IMR-90 (cell line): ENCODE results near the gene NT5C3B. TPM values are rescaled to one million over a fixed set of nuclear protein-coding genes. Genes with fewer than 3 reads are reported as not detected.

Source experiments
- ATAC-seq: fragments of 200-7000 bp; cut with Tn5 transposase; 2 replicates; pipeline ENCODE4 v1.9.1; 2020; ENCODE audit warnings: low read depth, mild to moderate bottlenecking, moderate library complexity
- BruUV-seq: library from RNA; stranded (reverse); fragments of 400-500 nt; replicated peaks from 2 replicates; lab custom pipeline; 2021; lab: Mats Ljungman, UMichigan
- CTCF ChIA-PET: fragments of 300-600 bp; formaldehyde crosslinking; extraction: SDS; loops from one replicate; lab custom pipeline; 2021; ENCODE audit warnings: antibody characterized with exemption; lab: Yijun Ruan, JAX
- POLR2A ChIA-PET: fragments of 300-600 bp; sonication (Branson Sonifier 250); formaldehyde crosslinking; loops from one replicate; lab custom pipeline; 2022; ENCODE audit warnings: antibody characterized with exemption; ENCODE audit not compliant: unreplicated experiment; lab: Charles Lee
- DNase-seq: peaks from one replicate; pipeline ENCODE4 v3.0.0; 2013
- H2AFZ ChIP-seq: replicated peaks from 2 replicates; pipeline ENCODE3; 2013; ENCODE audit warnings: low read length, mild to moderate bottlenecking; ENCODE audit not compliant: poor library complexity
- H2AK5ac ChIP-seq: 2 replicates; pipeline ENCODE4 v1.6.1; 2013; ENCODE audit warnings: low read depth, low read length, inconsistent platforms
- H2AK9ac ChIP-seq: replicated peaks from 2 replicates; pipeline ENCODE3; 2013; ENCODE audit warnings: mild to moderate bottlenecking, low read depth, low read length, moderate library complexity; ENCODE audit not compliant: poor library complexity
- H2BK120ac ChIP-seq: 2 replicates; pipeline ENCODE4 v1.6.1; 2013; ENCODE audit warnings: low read depth, low read length, inconsistent platforms
- H2BK15ac ChIP-seq: 3 replicates; pipeline ENCODE4 v1.6.1; 2013; ENCODE audit warnings: low read depth, low read length, inconsistent platforms
- H2BK20ac ChIP-seq: 2 replicates; pipeline ENCODE4 v1.6.1; 2013; ENCODE audit warnings: low read depth, mild to moderate bottlenecking, inconsistent platforms, low read length, moderate library complexity
- H2BK5ac ChIP-seq: 2 replicates; pipeline ENCODE4 v1.6.1; 2013; ENCODE audit warnings: mild to moderate bottlenecking, low read depth, low read length, inconsistent platforms; ENCODE audit not compliant: poor library complexity, severe bottlenecking
- H3K14ac ChIP-seq: replicated peaks from 2 replicates; pipeline ENCODE4 v1.6.1; 2013; ENCODE audit warnings: low read depth, low read length, inconsistent platforms
- H3K18ac ChIP-seq: 2 replicates; pipeline ENCODE4 v1.6.1; 2013; ENCODE audit warnings: low read depth, low read length, control low read depth
- H3K23ac ChIP-seq: 2 replicates; pipeline ENCODE4 v1.6.1; 2013; ENCODE audit warnings: low read depth, low read length, inconsistent platforms
- H3K27ac ChIP-seq: 2 replicates; pipeline ENCODE4 v1.5.1; 2013; ENCODE audit warnings: mild to moderate bottlenecking, control low read depth, low read length; ENCODE audit not compliant: insufficient read depth
- H3K27me3 ChIP-seq: 2 replicates; pipeline ENCODE4 v1.6.1; 2013; ENCODE audit warnings: low read length; ENCODE audit not compliant: control insufficient read depth, insufficient read depth
- H3K36me3 ChIP-seq: 2 replicates; pipeline ENCODE4 v1.6.1; 2013; ENCODE audit warnings: low read length, mixed read lengths; ENCODE audit not compliant: control insufficient read depth, insufficient read depth
- H3K4ac ChIP-seq: 2 replicates; pipeline ENCODE4 v1.6.1; 2013; ENCODE audit warnings: low read depth, low read length, inconsistent platforms
- H3K4me1 ChIP-seq: 2 replicates; pipeline ENCODE4 v1.6.1; 2013; ENCODE audit warnings: low read length, mixed read lengths; ENCODE audit not compliant: control insufficient read depth, insufficient read depth
- H3K4me2 ChIP-seq: 2 replicates; pipeline ENCODE4 v1.6.1; 2013; ENCODE audit warnings: low read depth, mild to moderate bottlenecking, control low read depth, low read length, moderate library complexity
- H3K4me3 ChIP-seq: 2 replicates; pipeline ENCODE4 v1.5.1; 2013; ENCODE audit warnings: low read depth, mild to moderate bottlenecking, control low read depth, low read length, moderate library complexity; ENCODE audit not compliant: insufficient read depth
- H3K56ac ChIP-seq: 2 replicates; pipeline ENCODE4 v1.6.1; 2013; ENCODE audit warnings: low read length, inconsistent platforms; ENCODE audit not compliant: insufficient read depth; ENCODE audit errors: extremely low read depth
- H3K79me1 ChIP-seq, 2 experiments: 2 replicates each; pipeline ENCODE4 v1.6.1; 2013; ENCODE audit warnings: low read length in 2 of 2, inconsistent platforms in 1 of 2, low read depth in 1 of 2
- H3K9ac ChIP-seq: 2 replicates; pipeline ENCODE4 v1.6.1; 2013; ENCODE audit warnings: low read depth, low read length, control low read depth
- H3K9me1 ChIP-seq: 2 replicates; pipeline ENCODE4 v1.6.1; 2013; ENCODE audit warnings: low read length, inconsistent platforms; ENCODE audit not compliant: insufficient read depth
- H3K9me3 ChIP-seq: 2 replicates; pipeline ENCODE4 v1.6.1; 2013; ENCODE audit warnings: low read length; ENCODE audit not compliant: control insufficient read depth, insufficient read depth
- H4K20me1 ChIP-seq: 2 replicates; pipeline ENCODE4 v1.6.1; 2013; ENCODE audit warnings: low read length, inconsistent platforms; ENCODE audit not compliant: insufficient read depth
- H4K5ac ChIP-seq: 2 replicates; pipeline ENCODE4 v1.6.1; 2013; ENCODE audit warnings: mild to moderate bottlenecking, low read depth, low read length, control low read depth
- H4K8ac ChIP-seq, 2 experiments: 2 replicates each; pipeline ENCODE4 v1.6.1; 2013; ENCODE audit warnings: low read depth in 2 of 2, low read length in 2 of 2, control low read depth in 1 of 2, inconsistent platforms in 1 of 2
- H4K91ac ChIP-seq: 2 replicates; pipeline ENCODE4 v1.6.1; 2013; ENCODE audit warnings: low read depth, low read length, inconsistent platforms; ENCODE audit not compliant: insufficient read depth
- BHLHE40 ChIP-seq: fragments of 150-350 bp; IDR thresholded peaks from 2 replicates; pipeline ENCODE4 v1.6.1; 2016; ENCODE audit warnings: mild to moderate bottlenecking, low read depth, low read length
- CEBPB ChIP-seq: IDR thresholded peaks from 2 replicates; pipeline ENCODE4 v1.6.1; 2012; ENCODE audit warnings: low read depth, low read length, improper control_type of control experiment
- CHD1 ChIP-seq: IDR thresholded peaks from 2 replicates; pipeline ENCODE4 v1.6.1; 2012; ENCODE audit warnings: low read depth, low read length, improper control_type of control experiment
- CTCF ChIP-seq: conservative IDR thresholded peaks from 2 replicates; pipeline ENCODE4 v1.5.1; 2012; ENCODE audit warnings: mild to moderate bottlenecking, low read depth, low read length, improper control_type of control experiment
- ELK1 ChIP-seq: fragments of 150-350 bp; IDR thresholded peaks from 2 replicates; pipeline ENCODE4 v1.6.1; 2016; ENCODE audit warnings: low read depth, mild to moderate bottlenecking, low read length, moderate library complexity, borderline replicate concordance
- FOS ChIP-seq: fragments of 150-350 bp; IDR thresholded peaks from 2 replicates; pipeline ENCODE4 v1.6.1; 2016; ENCODE audit warnings: low read depth, low read length
- MAFK ChIP-seq: IDR thresholded peaks from 2 replicates; pipeline ENCODE4 v1.6.1; 2012; ENCODE audit warnings: low read depth, low read length, improper control_type of control experiment
- MAZ ChIP-seq: IDR thresholded peaks from 2 replicates; pipeline ENCODE4 v1.6.1; 2012; ENCODE audit warnings: low read depth, mild to moderate bottlenecking, low read length, improper control_type of control experiment, moderate library complexity, borderline replicate concordance
- MXI1 ChIP-seq: IDR thresholded peaks from 2 replicates; pipeline ENCODE4 v1.6.1; 2012; ENCODE audit warnings: low read depth, mild to moderate bottlenecking, low read length, moderate library complexity, borderline replicate concordance
- NFE2L2 ChIP-seq: fragments of 150-350 bp; IDR thresholded peaks from 2 replicates; pipeline ENCODE4 v1.6.1; 2016; ENCODE audit warnings: low read depth, mild to moderate bottlenecking, low read length
- POLR2A ChIP-seq: IDR thresholded peaks from 2 replicates; pipeline ENCODE4 v1.6.1; 2012; ENCODE audit warnings: mild to moderate bottlenecking, low read depth, low read length
- RAD21 ChIP-seq: IDR thresholded peaks from 2 replicates; pipeline ENCODE4 v1.6.1; 2012; ENCODE audit warnings: low read length, improper control_type of control experiment
- RCOR1 ChIP-seq: IDR thresholded peaks from 2 replicates; pipeline ENCODE4 v1.6.1; 2012; ENCODE audit warnings: mild to moderate bottlenecking, low read length, improper control_type of control experiment; ENCODE audit not compliant: insufficient replicate concordance
- RFX5 ChIP-seq: IDR thresholded peaks from 2 replicates; pipeline ENCODE4 v1.8.0; 2012; ENCODE audit warnings: low read depth, mild to moderate bottlenecking, low read length, moderate library complexity
- SMC3 ChIP-seq: fragments of 150-350 bp; IDR thresholded peaks from 2 replicates; pipeline ENCODE4 v1.6.1; 2016; ENCODE audit warnings: low read depth, mild to moderate bottlenecking, antibody characterized with exemption, low read length, moderate library complexity
- USF2 ChIP-seq: fragments of 150-350 bp; IDR thresholded peaks from 2 replicates; pipeline ENCODE4 v1.6.1; 2017; ENCODE audit warnings: mild to moderate bottlenecking, antibody characterized with exemption, low read length, low read depth
- WGBS, 2 experiments: methylation state at CpG; one replicate each; pipeline versions ENCODE4 v1.1.5 to v1.1.7; 2013; ENCODE audit warnings: missing lambda C conversion rate in 2 of 2; ENCODE audit not compliant: insufficient read length in 1 of 2; ENCODE audit errors: extremely low coverage in 2 of 2; 5-methylcytosine and 5-hydroxymethylcytosine counted together
- dilution Hi-C: fragments of 300-500 bp; cut with HindIII; formaldehyde crosslinking; loops from one replicate; pipeline ENCODE4 v1.14.3; 2018; ENCODE audit warnings: low sequenced_read_pairs; ENCODE audit not compliant: unreplicated experiment
- in situ Hi-C: fragments of 300-500 bp; cut with MboI; formaldehyde crosslinking; loops from 3 replicates; pipeline ENCODE4 v1.14.3; 2019; ENCODE audit warnings: low sequenced_read_pairs, inconsistent platforms, mixed read lengths
- intact Hi-C: fragments of 100-400 bp; cut with micrococcal nuclease; formaldehyde crosslinking; loops from 2 replicates; pipeline ENCODE4 v1.10.0; 2022
- polyA plus RNA-seq, 3 experiments: library from polyadenylated mRNA; depleted of rRNA; stranded (reverse); fragments of >200 nt; gene quantifications; 2 replicates each; pipeline ENCODE4 v1.2.3, GENCODE V29; 2012; ENCODE audit warnings: low replicate concordance in 1 of 3
- total RNA-seq: library from RNA; depleted of rRNA; stranded (reverse); fragments of >200 nt; gene quantifications from 2 replicates; pipeline ENCODE4 v1.2.3, GENCODE V29; 2012

NT5C3B gene
- total and polyA plus RNA-seq, 2 of the 4 experiments (the other 2 are of a cell fraction) = 59.9 to 92.7 TPM

DNA sequence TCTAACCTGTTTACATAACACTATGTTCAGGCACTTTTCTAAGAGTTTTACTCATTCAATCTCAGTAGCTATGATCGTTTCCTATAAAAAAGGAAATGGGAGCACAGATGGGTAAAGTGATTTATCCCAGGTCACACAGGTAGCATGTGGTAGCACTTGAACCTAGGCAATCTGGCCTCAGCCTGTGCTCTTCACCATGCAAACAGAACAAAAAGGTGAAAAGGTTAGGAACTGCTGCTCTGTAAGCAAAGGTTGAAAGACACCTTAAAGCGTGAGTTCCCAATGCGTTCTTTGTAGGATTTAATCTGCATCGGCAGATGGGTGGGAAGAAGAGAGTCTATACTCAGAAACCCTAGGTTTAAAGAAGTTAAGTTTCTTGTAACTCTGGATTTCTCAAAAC is 44.1 kb upstream of the NT5C3B start:
- TF ChIP-seq MAZ (no peak), RAD21 (no peak), RFX5 (no peak), SMC3 (no peak), CTCF (no peak), NFE2L2 (no peak), RCOR1 (no peak), MXI1 (no peak), CHD1 (no peak), MAFK (no peak), POLR2A (no peak), FOS (no peak), BHLHE40 (no peak), USF2 (no peak), CEBPB (no peak), ELK1 (no peak)
- in situ Hi-C loops (no loop called here), dilution Hi-C loops (no loop called here), intact Hi-C loops (no loop called here)
- Histone ChIP-seq H3K9ac (no peak overlapping the region), H3K4me3 (no peak overlapping the region), H4K20me1 (no peaks in the 10 kb centered on the region; the same call in none of the 2 replicates), H3K4ac (no peak overlapping the region), H4K8ac (no peak overlapping the region), H2BK20ac (no peak overlapping the region), H3K9me3 (no peaks in the 10 kb centered on the region), H3K27ac (no peak overlapping the region), H2AK9ac (no peak overlapping the region), H3K79me1 (peaks cover 19 to 51% of the 10 kb centered on the region in 2 experiments), H2BK15ac (no peak overlapping the region), H3K56ac (no peak overlapping the region), H3K14ac (no peak overlapping the region), H3K23ac (no peak overlapping the region), H2AFZ (no peak overlapping the region), H3K9me1 (no peaks in the 10 kb centered on the region), H2BK5ac (no peak overlapping the region), H2BK120ac (no peak overlapping the region), H3K4me2 (no peak overlapping the region), H3K4me1 (no peaks in the 10 kb centered on the region), H3K27me3 (no peaks in the 10 kb centered on the region), H2AK5ac (no peak overlapping the region), H4K91ac (no peak overlapping the region), H4K5ac (no peak overlapping the region), H3K18ac (no peak overlapping the region), H3K36me3 (peaks cover 60% of the 10 kb centered on the region)
- no peak for ATAC-seq
- BruUV-seq = no TSS peak
- no peak for DNase-seq
- ChIA-PET CTCF (no interaction called here), POLR2A (no interaction called here)
- WGBS, 2 experiments = no CpG with 5 or more reads among the region's 4 CpGs
